CD4-positive, alpha-beta T cell (primary cell): ENCODE results near the gene ADCY10. TPM values are rescaled to one million over a fixed set of nuclear protein-coding genes. Genes with fewer than 3 reads are reported as not detected.

Experiments used
- ATAC-seq: fragments of 200-7000 bp; cut with Tn5 transposase; one replicate; pipeline ENCODE4 v1.10.0; 2022; ENCODE audit warnings: mild to moderate bottlenecking; ENCODE audit not compliant: poor library complexity
- CTCF ChIA-PET: fragments of 350-600 bp; sonication (Branson Sonifier 250); formaldehyde crosslinking; loops from one replicate; lab custom pipeline; 2021; ENCODE audit warnings: antibody characterized with exemption, inconsistent platforms; lab: Charles Lee
- POLR2A ChIA-PET: fragments of 350-600 bp; sonication (Branson Sonifier 250); formaldehyde crosslinking; loops from one replicate; lab custom pipeline; 2021; ENCODE audit warnings: antibody characterized with exemption, inconsistent platforms; lab: Charles Lee
- DNase-seq, 14 experiments: peaks; one replicate each; pipeline ENCODE4 v3.0.0-alpha.2; 2013 to 2020; ENCODE audit warnings: mixed read lengths in 2 of 14
- H3K27ac ChIP-seq, 2 donors: one replicate each; pipeline versions ENCODE4 v1.5.1 to v1.7.0; 2013; ENCODE audit warnings: low read length in 2 of 2, low read depth in 1 of 2, mild to moderate bottlenecking in 1 of 2
- H3K27me3 ChIP-seq, 2 experiments: 1 replicate in 1 of 2; 2 replicates in 1 of 2; pipeline versions ENCODE4 v1.6.1 to v1.7.0; 2013; ENCODE audit warnings: low read length in 2 of 2, control low read depth in 1 of 2, mild to moderate bottlenecking in 1 of 2, moderate library complexity in 1 of 2; ENCODE audit not compliant: insufficient read depth in 2 of 2, control insufficient read depth in 1 of 2
- H3K36me3 ChIP-seq: one replicate; pipeline ENCODE4 v1.6.1; 2013; ENCODE audit warnings: low read length, control low read depth; ENCODE audit not compliant: insufficient read depth
- H3K4me1 ChIP-seq: one replicate; pipeline ENCODE4 v1.6.1; 2013; ENCODE audit warnings: low read length, control low read depth; ENCODE audit not compliant: insufficient read depth
- H3K4me3 ChIP-seq: one replicate; pipeline ENCODE4 v1.5.1; 2013; ENCODE audit warnings: mild to moderate bottlenecking, low read length, moderate library complexity
- H3K9me3 ChIP-seq, 2 experiments: 1 replicate in 1 of 2; 2 replicates in 1 of 2; pipeline versions ENCODE4 v1.6.1 to v1.7.0; 2013; ENCODE audit warnings: low read length in 2 of 2, mild to moderate bottlenecking in 2 of 2, control low read depth in 1 of 2, moderate library complexity in 1 of 2; ENCODE audit not compliant: control insufficient read depth in 1 of 2, insufficient read depth in 1 of 2
- H3K27ac Mint-ChIP-seq: one replicate; pipeline ENCODE4 v1.8.0; 2020; ENCODE audit warnings: mixed read lengths
- H3K27me3 Mint-ChIP-seq: one replicate; pipeline ENCODE4 v1.8.0; 2021; ENCODE audit warnings: mixed read lengths
- H3K36me3 Mint-ChIP-seq: one replicate; pipeline ENCODE4 v1.8.0; 2021; ENCODE audit warnings: low read depth, mixed read lengths
- H3K4me1 Mint-ChIP-seq: one replicate; pipeline ENCODE4 v1.8.0; 2021; ENCODE audit warnings: low read depth, mixed read lengths
- H3K4me3 Mint-ChIP-seq: one replicate; pipeline ENCODE4 v1.8.0; 2020; ENCODE audit warnings: mild to moderate bottlenecking, mixed read lengths
- H3K9me3 Mint-ChIP-seq: one replicate; pipeline ENCODE4 v1.8.0; 2020; ENCODE audit warnings: mixed read lengths
- CTCF ChIP-seq: fragments of 200-600 bp; IDR thresholded peaks from one replicate; pipeline ENCODE4 v1.8.0; 2022; ENCODE audit warnings: antibody characterized with exemption, mild to moderate bottlenecking
- intact Hi-C, 2 experiments: fragments of 100-400 bp; cut with DNase I in 1 of 2; cut with micrococcal nuclease in 1 of 2; formaldehyde crosslinking; loops; one replicate each; pipeline versions ENCODE4 v1.15.1 to v1.9.0; 2023 to 2025; cut with DNase I, micrococcal nuclease
- total RNA-seq, 174 experiments: library from RNA in 2 of 174; stranded (reverse) in 2 of 174; gene quantifications; one replicate each; pipeline ENCODE4 v1.2.3 and lab custom pipeline; 2021 to 2026

The ADCY10 gene
- total RNA-seq, 2 experiments from 2014 or later = 0.11 to 0.52 TPM

GRCh38 chr1:167837326-167837725 lies 76.6 kb downstream of the ADCY10 start:
- no peaks in the 10 kb centered on the region for H3K4me1 Mint-ChIP-seq
- no peaks in the 10 kb centered on the region for H3K9me3 Mint-ChIP-seq
- Histone ChIP-seq H3K27ac (no peak overlapping the region), H3K27me3 (peaks cover 0 to 2% of the 10 kb centered on the region in 2 experiments), H3K36me3 (no peaks in the 10 kb centered on the region), H3K9me3 (no peaks in the 10 kb centered on the region), H3K4me3 (no peak overlapping the region), H3K4me1 (no peaks in the 10 kb centered on the region)
- H3K27ac Mint-ChIP-seq = no peak overlapping the region
- POLR2A ChIA-PET = interaction anchor here (1.2 kb wide), 1 partner anchor 11 kb away, joined by 3 read pairs; no protein-coding TSS in a partner anchor
- no peak for TF ChIP-seq CTCF
- H3K4me3 Mint-ChIP-seq = no peak overlapping the region
- intact Hi-C loops = no loop called here
- ATAC-seq (no peak), DNase-seq (no peak)
- CTCF ChIA-PET = no interaction called here
- H3K27me3 Mint-ChIP-seq = no peaks in the 10 kb centered on the region
- H3K36me3 Mint-ChIP-seq = no peaks in the 10 kb centered on the region

- H3K4me1 Mint-ChIP-seq = no peaks in the 10 kb centered on the region
- TF ChIP-seq CTCF = no peak
- no peaks in the 10 kb centered on the region for H3K9me3 Mint-ChIP-seq
- no peak overlapping the region for H3K27ac Mint-ChIP-seq
- intact Hi-C loops = no loop called here
- DNase-seq (no peak), ATAC-seq (no peak)
- Histone ChIP-seq H3K4me1 (no peaks in the 10 kb centered on the region), H3K36me3 (no peaks in the 10 kb centered on the region), H3K27ac (no peak overlapping the region), H3K27me3 (peaks cover 0 to 2% of the 10 kb centered on the region in 2 experiments), H3K9me3 (no peaks in the 10 kb centered on the region), H3K4me3 (no peak overlapping the region)
- ChIA-PET CTCF (no interaction called here), POLR2A (interaction anchor here (1.2 kb wide), 1 partner anchor 10 kb away, joined by 3 read pairs; no protein-coding TSS in a partner anchor)
- no peak overlapping the region for H3K4me3 Mint-ChIP-seq
- H3K36me3 Mint-ChIP-seq = no peaks in the 10 kb centered on the region
- H3K27me3 Mint-ChIP-seq = no peaks in the 10 kb centered on the region
These were observed 77.7 kb downstream of the ADCY10 start for GRCh38 chr1:167836197-167836596.

- Histone ChIP-seq H3K4me3 (no peak overlapping the region), H3K27ac (no peak overlapping the region), H3K4me1 (no peaks in the 10 kb centered on the region), H3K36me3 (no peaks in the 10 kb centered on the region), H3K9me3 (no peaks in the 10 kb centered on the region), H3K27me3 (peaks cover 0 to 2% of the 10 kb centered on the region in 2 experiments)
- TF ChIP-seq CTCF = no peak
- CTCF ChIA-PET = no interaction called here
- intact Hi-C loops = no loop called here
- H3K9me3 Mint-ChIP-seq = no peaks in the 10 kb centered on the region
- H3K27me3 Mint-ChIP-seq = no peaks in the 10 kb centered on the region
- POLR2A ChIA-PET = no interaction called here
- H3K36me3 Mint-ChIP-seq = no peaks in the 10 kb centered on the region
- no peak for DNase-seq
- no peak overlapping the region for H3K27ac Mint-ChIP-seq
- no peak overlapping the region for H3K4me3 Mint-ChIP-seq
- no peak for ATAC-seq
- H3K4me1 Mint-ChIP-seq = no peaks in the 10 kb centered on the region
These were observed 80.0 kb downstream of the ADCY10 start for GRCh38 chr1:167833904-167834303.
